Activated naive CD8-positive, alpha-beta T cell (primary cell): ENCODE data around the gene MAPKAP1.
A peak's percentile ranks its signal among the peaks of the same experiment; 100 is the strongest.

Experiments used
- H3K27ac Mint-ChIP-seq: one replicate; pipeline ENCODE4 v1.8.0; 2021; ENCODE audit warnings: mixed read lengths
- H3K27me3 Mint-ChIP-seq: one replicate; pipeline ENCODE4 v1.8.0; 2021; ENCODE audit warnings: mixed read lengths
- H3K36me3 Mint-ChIP-seq: one replicate; pipeline ENCODE4 v1.8.0; 2021; ENCODE audit warnings: mixed read lengths
- H3K4me1 Mint-ChIP-seq: one replicate; pipeline ENCODE4 v1.8.0; 2021; ENCODE audit warnings: low read depth, mixed read lengths
- H3K4me3 Mint-ChIP-seq: one replicate; pipeline ENCODE4 v1.8.0; 2021; ENCODE audit warnings: mild to moderate bottlenecking, mixed read lengths
- H3K9me3 Mint-ChIP-seq: one replicate; pipeline ENCODE4 v1.8.0; 2021; ENCODE audit warnings: low read depth, mixed read lengths

Gene MAPKAP1

GRCh38 chr9:125706651-125707471, at the start of gene MAPKAP1:
Gene MAPKAP1, minus strand, starts transcription at chr9:125707208. Its CDS starts 34,634 bp downstream, at chr9:125672574.
- Mint-ChIP-seq H3K27ac (peak within 1 kb of the TSS; percentile 88), H3K9me3 (no peaks in the 10 kb centered on the region), H3K27me3 (peaks cover 3% of the 10 kb centered on the region), H3K36me3 (peaks cover 6% of the 10 kb centered on the region), H3K4me3 (peak within 1 kb of the TSS; percentile 86), H3K4me1 (peaks cover 40% of the 10 kb centered on the region)

- Mint-ChIP-seq H3K4me3 (no peak overlapping the region), H3K27ac (no peak overlapping the region), H3K9me3 (no peaks in the 10 kb centered on the region), H3K27me3 (no peaks in the 10 kb centered on the region), H3K36me3 (peaks cover 2% of the 10 kb centered on the region), H3K4me1 (peaks cover 28% of the 10 kb centered on the region)
These were observed 49.5 kb upstream of the MAPKAP1 start for GRCh38 chr9:125756518-125756917.

GRCh38 chr9:125755340-125755739, 48.3 kb upstream of the MAPKAP1 start:
- Mint-ChIP-seq H3K27ac (no peak overlapping the region), H3K27me3 (no peaks in the 10 kb centered on the region), H3K4me3 (no peak overlapping the region), H3K9me3 (no peaks in the 10 kb centered on the region), H3K36me3 (peaks cover 2% of the 10 kb centered on the region), H3K4me1 (peaks cover 33% of the 10 kb centered on the region)

- Mint-ChIP-seq H3K4me1 (peaks cover 33% of the 10 kb centered on the region), H3K4me3 (no peak overlapping the region), H3K27ac (no peak overlapping the region), H3K36me3 (peaks cover 2% of the 10 kb centered on the region), H3K9me3 (no peaks in the 10 kb centered on the region), H3K27me3 (no peaks in the 10 kb centered on the region)
These were observed 47.1 kb upstream of the MAPKAP1 start for GRCh38 chr9:125754096-125754495.

- no peak overlapping the region for H3K27ac Mint-ChIP-seq
- H3K4me1 Mint-ChIP-seq, result peaks cover 27% of the 10 kb centered on the region
These were observed 45.1 kb upstream of the MAPKAP1 start for GRCh38 chr9:125752070-125752628.

GRCh38 chr9:125750627-125751011, 43.6 kb upstream of the MAPKAP1 start:
- peaks cover 2% of the 10 kb centered on the region for H3K36me3 Mint-ChIP-seq
- no peaks in the 10 kb centered on the region for H3K9me3 Mint-ChIP-seq
- peaks cover 29% of the 10 kb centered on the region for H3K4me1 Mint-ChIP-seq
- no peak overlapping the region for H3K27ac Mint-ChIP-seq
- no peaks in the 10 kb centered on the region for H3K27me3 Mint-ChIP-seq
- peak overlapping the region; percentile 36 for H3K4me3 Mint-ChIP-seq

More at GRCh38 chr9:125752070-125752628, 45.1 kb upstream of the MAPKAP1 start:
- Mint-ChIP-seq H3K4me3 (no peak overlapping the region), H3K9me3 (no peaks in the 10 kb centered on the region), H3K36me3 (peaks cover 2% of the 10 kb centered on the region), H3K27me3 (no peaks in the 10 kb centered on the region)

- Mint-ChIP-seq H3K27me3 (no peaks in the 10 kb centered on the region), H3K9me3 (no peaks in the 10 kb centered on the region), H3K36me3 (peaks cover 2% of the 10 kb centered on the region), H3K27ac (no peak overlapping the region), H3K4me3 (no peak overlapping the region), H3K4me1 (peaks cover 33% of the 10 kb centered on the region)
These were observed 43.1 kb upstream of the MAPKAP1 start for GRCh38 chr9:125749951-125750626.

GRCh38 chr9:125749287-125749935, 42.4 kb upstream of the MAPKAP1 start:
- Mint-ChIP-seq H3K4me3 (peak overlapping the region; percentile 90), H3K9me3 (no peaks in the 10 kb centered on the region), H3K4me1 (peaks cover 33% of the 10 kb centered on the region), H3K27me3 (no peaks in the 10 kb centered on the region), H3K27ac (peak overlapping the region; percentile 13), H3K36me3 (peaks cover 2% of the 10 kb centered on the region)

GRCh38 chr9:125748446-125749099, 41.6 kb upstream of the MAPKAP1 start:
- peak overlapping the region; percentile 75 for H3K27ac Mint-ChIP-seq
- peak overlapping the region; percentile 90 for H3K4me3 Mint-ChIP-seq
- H3K4me1 Mint-ChIP-seq, result peaks cover 31% of the 10 kb centered on the region
- peaks cover 2% of the 10 kb centered on the region for H3K36me3 Mint-ChIP-seq
- no peaks in the 10 kb centered on the region for H3K27me3 Mint-ChIP-seq
- H3K9me3 Mint-ChIP-seq, result no peaks in the 10 kb centered on the region

GRCh38 chr9:125747765-125748445, 40.9 kb upstream of the MAPKAP1 start:
- H3K27ac Mint-ChIP-seq, result peak overlapping the region; percentile 75
- H3K4me1 Mint-ChIP-seq, result peaks cover 31% of the 10 kb centered on the region
- no peaks in the 10 kb centered on the region for H3K27me3 Mint-ChIP-seq
- peaks cover 2% of the 10 kb centered on the region for H3K36me3 Mint-ChIP-seq
- peak overlapping the region; percentile 90 for H3K4me3 Mint-ChIP-seq
- no peaks in the 10 kb centered on the region for H3K9me3 Mint-ChIP-seq

GRCh38 chr9:125747053-125747764, 40.2 kb upstream of the MAPKAP1 start, which contains the start of gene PBX3:
Gene PBX3, plus strand, starts transcription at chr9:125747373.
- H3K9me3 Mint-ChIP-seq, result no peaks in the 10 kb centered on the region
- no peaks in the 10 kb centered on the region for H3K27me3 Mint-ChIP-seq
- peak within 1 kb of the TSS; percentile 95 for H3K27ac Mint-ChIP-seq
- H3K4me1 Mint-ChIP-seq, result peaks cover 28% of the 10 kb centered on the region
- H3K36me3 Mint-ChIP-seq, result no peaks in the 10 kb centered on the region
- peak within 1 kb of the TSS; percentile 93 for H3K4me3 Mint-ChIP-seq

GRCh38 chr9:125746774-125747052, 39.7 kb upstream of the MAPKAP1 start:
- no peaks in the 10 kb centered on the region for H3K36me3 Mint-ChIP-seq
- H3K4me1 Mint-ChIP-seq, result peaks cover 26% of the 10 kb centered on the region
- no peaks in the 10 kb centered on the region for H3K27me3 Mint-ChIP-seq
- no peaks in the 10 kb centered on the region for H3K9me3 Mint-ChIP-seq
- no peak overlapping the region for H3K27ac Mint-ChIP-seq
- no peak overlapping the region for H3K4me3 Mint-ChIP-seq

GRCh38 chr9:125746017-125746773, 39.2 kb upstream of the MAPKAP1 start:
- Mint-ChIP-seq H3K9me3 (no peaks in the 10 kb centered on the region), H3K4me3 (peak overlapping the region; percentile 93), H3K36me3 (no peaks in the 10 kb centered on the region), H3K27ac (peak overlapping the region; percentile 95), H3K4me1 (peaks cover 26% of the 10 kb centered on the region), H3K27me3 (no peaks in the 10 kb centered on the region)
